K562 (cell line): ENCODE data around the gene ANKRD6. TPM values are rescaled to one million over a fixed set of nuclear protein-coding genes. Genes with fewer than 3 reads are reported as not detected.
A peak's percentile ranks its signal among the peaks of the same experiment; 100 is the strongest.

Source experiments
- ARID1B ChIP-seq: fragments of 450-650 bp; IDR thresholded peaks from 2 replicates; pipeline ENCODE4 v1.6.1; 2016; ENCODE audit warnings: antibody characterized with exemption, mild to moderate bottlenecking, inconsistent platforms
- BRF1 ChIP-seq: IDR thresholded peaks from 3 replicates; pipeline ENCODE4 v1.6.1; 2011; ENCODE audit warnings: borderline replicate concordance, mild to moderate bottlenecking; ENCODE audit not compliant: insufficient read length; ENCODE audit errors: extremely low read depth
- DEAF1 ChIP-seq: fragments of 450-650 bp; formaldehyde crosslinking; IDR thresholded peaks from 2 replicates; pipeline ENCODE4 v1.4.0; 2020; ENCODE audit warnings: mild to moderate bottlenecking, moderate library complexity
- E2F3 ChIP-seq: fragments of 250-450 bp; sonication (Bioruptor Pico); IDR thresholded peaks from 2 replicates; pipeline ENCODE4 v1.4.0; 2020; ENCODE audit warnings: mild to moderate bottlenecking
- E2F5 ChIP-seq: sonication (generic); formaldehyde crosslinking; IDR thresholded peaks from 2 replicates; pipeline ENCODE4 v1.8.0; 2022; ENCODE audit warnings: mild to moderate bottlenecking, missing genetic modification reagents
- EP400 ChIP-seq: fragments of 450-650 bp; IDR thresholded peaks from 2 replicates; pipeline ENCODE4 v1.6.1; 2017; ENCODE audit warnings: antibody characterized with exemption, mild to moderate bottlenecking, moderate library complexity
- GATA2 ChIP-seq: sonication (generic); formaldehyde crosslinking; IDR thresholded peaks from 2 replicates; pipeline ENCODE4 v1.4.0; 2020; ENCODE audit warnings: mild to moderate bottlenecking, missing genetic modification reagents
- HDAC1 ChIP-seq, 2 experiments: fragments of 450-650 bp; IDR thresholded peaks; 2 replicates each; pipeline ENCODE4 v1.6.1; 2016 to 2017; ENCODE audit warnings: inconsistent platforms in 1 of 2, mild to moderate bottlenecking in 1 of 2, moderate library complexity in 1 of 2
- JUND ChIP-seq, 2 experiments: IDR thresholded peaks; 2 replicates in 1 of 2; 3 replicates in 1 of 2; pipeline ENCODE4 v1.6.1; 2011; ENCODE audit warnings: borderline replicate concordance in 2 of 2, low read depth in 2 of 2, low read length in 2 of 2, improper control_type of control experiment in 1 of 2, missing biosample characterization in 1 of 2, missing genetic modification characterization in 1 of 2, missing genetic modification reagents in 1 of 2
- MLLT1 ChIP-seq, 2 experiments: fragments of 450-650 bp; IDR thresholded peaks; 2 replicates each; pipeline ENCODE4 v1.6.1; 2016
- MXI1 ChIP-seq: IDR thresholded peaks from 2 replicates; pipeline ENCODE4 v1.6.1; 2011; ENCODE audit warnings: low read depth, mild to moderate bottlenecking, improper control_type of control experiment, low read length
- SMAD4 ChIP-seq: fragments of 250-450 bp; sonication (Bioruptor Pico); conservative IDR thresholded peaks from 2 replicates; pipeline ENCODE4 v1.8.0; 2021; ENCODE audit warnings: inconsistent platforms, mild to moderate bottlenecking, moderate library complexity
- SMARCE1 ChIP-seq: fragments of 450-650 bp; IDR thresholded peaks from 2 replicates; pipeline ENCODE4 v1.7.1; 2016; ENCODE audit warnings: mild to moderate bottlenecking
- YY1 ChIP-seq, 3 experiments: IDR thresholded peaks; 2 replicates each; pipeline ENCODE4 v1.6.1; 2011; ENCODE audit warnings: low read length in 2 of 3, mild to moderate bottlenecking in 2 of 3, moderate library complexity in 2 of 3, borderline replicate concordance in 1 of 3, control low read depth in 1 of 3, low read depth in 1 of 3; ENCODE audit not compliant: insufficient read depth in 3 of 3, insufficient replicate concordance in 2 of 3, control insufficient read depth in 1 of 3, insufficient read length in 1 of 3; ENCODE audit errors: extremely low read depth in 1 of 3
- ZHX1 ChIP-seq: fragments of 150-350 bp; conservative IDR thresholded peaks from 2 replicates; pipeline ENCODE4 v1.6.1; 2014; ENCODE audit warnings: low read length
- ZNF263 ChIP-seq: sonication (generic); formaldehyde crosslinking; IDR thresholded peaks from 2 replicates; pipeline ENCODE4 v1.8.0; 2022; ENCODE audit warnings: mild to moderate bottlenecking, missing genetic modification reagents, borderline replicate concordance
- polyA plus RNA-seq, 8 experiments: library from polyadenylated mRNA; depleted of rRNA in 4 of 8; stranded (reverse) in 5 of 8; unstranded in 3 of 8; fragments of >200 nt; fragmentation: Nextera tagmentation in 2 of 8; fragmentation: Illumina TruSeq in 1 of 8; extraction: Ambion mirVana in 2 of 8; extraction: Trizol in 1 of 8; gene quantifications; 2 replicates each; pipeline versions ENCODE4 v1.2.1 to v1.2.3, GENCODE V29; 2011 to 2014; ENCODE audit warnings: inconsistent platforms in 1 of 8, missing spikeins in 1 of 8
- total RNA-seq, 7 experiments: library from RNA; depleted of rRNA in 6 of 7; stranded (reverse); fragments of >200 nt in 6 of 7; fragmentation: Illumina TruSeq in 2 of 7; extraction: Trizol in 2 of 7; gene quantifications; 2 replicates each; pipeline versions ENCODE4 v1.2.1 to v1.2.3, GENCODE V29; 2011 to 2021; ENCODE audit warnings: low replicate concordance in 1 of 7

ANKRD6 gene
- total and polyA plus RNA-seq, 9 of the 15 experiments (the other 6 are each of a cell fraction or from before 2014, with no cell fraction given) = 0.04 to 0.22 (median 0.08) TPM; not detected in 4

GRCh38 chr6:89495961-89496535 lies 63.1 kb downstream of the ANKRD6 start (continued):
- TF ChIP-seq BRF1 (no peak), YY1 (IDR thresholded peaks at IDR 0.05; ENCODE audit: borderline replicate concordance in 1 of 3, control insufficient read depth in 1 of 3, extremely low read depth in 1 of 3, insufficient read depth in 3 of 3, insufficient read length in 1 of 3, insufficient replicate concordance in 2 of 3, low read depth in 1 of 3, low read length in 2 of 3) (no peak), MLLT1 (IDR thresholded peaks at IDR 0.05) (no peak), ZHX1 (no peak), ZNF263 (CRISPR knock-in tag) (no peak), EP400 (no peak), GATA2 (CRISPR knock-in tag) (peak; percentile 47; the same call in 1 of the 2 replicates), MXI1 (no peak), JUND (IDR thresholded peaks at IDR 0.05; ENCODE audit: borderline replicate concordance, low read depth, low read length) (peak; percentile 43; the same call in 1 of the 2 replicates), JUND (tag; IDR thresholded peaks at IDR 0.05; ENCODE audit: borderline replicate concordance, low read depth, low read length) (no peak; the same call in 2 of the 3 replicates), SMARCE1 (peak; percentile 70; the same call in 1 of the 2 replicates), DEAF1 (CRISPR knock-in tag) (no peak), ARID1B (peak; percentile 90), E2F5 (no peak), HDAC1 (IDR thresholded peaks at IDR 0.05) (no peak), E2F3 (no peak), SMAD4 (CRISPR knock-in tag) (peak; percentile 51; the same call in 1 of the 2 replicates)
